ENCODE data around the gene NTRK2. TPM values are rescaled to one million over a fixed set of nuclear protein-coding genes. Genes with fewer than 3 reads are reported as not detected.

Gene NTRK2
- total RNA-seq, 1 experiment from 2014 or later = not detected

GRCh38 chr9:84703793-84704192 is 34.3 kb downstream of the NTRK2 start:
- ChIA-PET CTCF (no interaction called here), POLR2A (no interaction called here), RAD21 (ENCODE audit: low non-redundant PET in 1 of 2, low total read pairs in 2 of 2, uncharacterized antibody in 2 of 2, unreplicated experiment in 2 of 2) (no interaction called here)
- H3K4me1 ChIP-seq (ENCODE audit: control insufficient read depth in 1 of 2, insufficient read depth in 2 of 2, low read length in 2 of 2) = no peaks in the 10 kb centered on the region
- H3K79me2 ChIP-seq (ENCODE audit: insufficient read depth, low read length) = no peaks in the 10 kb centered on the region
- H3K36me3 ChIP-seq (ENCODE audit: control insufficient read depth in 1 of 2, insufficient read depth in 2 of 2, low read length in 2 of 2) = no peaks in the 10 kb centered on the region
- H3K9me3 ChIP-seq (ENCODE audit: control insufficient read depth in 1 of 2, insufficient read depth in 1 of 2, low read depth in 1 of 2, low read length in 2 of 2) = no peaks in the 10 kb centered on the region
- H3K9me2 ChIP-seq (ENCODE audit: insufficient read depth) = no peaks in the 10 kb centered on the region
- H3K4me2 ChIP-seq (ENCODE audit: low read length) = no peak overlapping the region
- no peak for TF ChIP-seq CTCF (IDR thresholded peaks at IDR 0.05 in 2 of 3, conservative IDR thresholded peaks at IDR 0.05 in 1 of 3; ENCODE audit: borderline replicate concordance in 1 of 3, insufficient read depth in 1 of 3, low read depth in 2 of 3, low read length in 2 of 3)
- TF ChIP-seq, protein P1, sequence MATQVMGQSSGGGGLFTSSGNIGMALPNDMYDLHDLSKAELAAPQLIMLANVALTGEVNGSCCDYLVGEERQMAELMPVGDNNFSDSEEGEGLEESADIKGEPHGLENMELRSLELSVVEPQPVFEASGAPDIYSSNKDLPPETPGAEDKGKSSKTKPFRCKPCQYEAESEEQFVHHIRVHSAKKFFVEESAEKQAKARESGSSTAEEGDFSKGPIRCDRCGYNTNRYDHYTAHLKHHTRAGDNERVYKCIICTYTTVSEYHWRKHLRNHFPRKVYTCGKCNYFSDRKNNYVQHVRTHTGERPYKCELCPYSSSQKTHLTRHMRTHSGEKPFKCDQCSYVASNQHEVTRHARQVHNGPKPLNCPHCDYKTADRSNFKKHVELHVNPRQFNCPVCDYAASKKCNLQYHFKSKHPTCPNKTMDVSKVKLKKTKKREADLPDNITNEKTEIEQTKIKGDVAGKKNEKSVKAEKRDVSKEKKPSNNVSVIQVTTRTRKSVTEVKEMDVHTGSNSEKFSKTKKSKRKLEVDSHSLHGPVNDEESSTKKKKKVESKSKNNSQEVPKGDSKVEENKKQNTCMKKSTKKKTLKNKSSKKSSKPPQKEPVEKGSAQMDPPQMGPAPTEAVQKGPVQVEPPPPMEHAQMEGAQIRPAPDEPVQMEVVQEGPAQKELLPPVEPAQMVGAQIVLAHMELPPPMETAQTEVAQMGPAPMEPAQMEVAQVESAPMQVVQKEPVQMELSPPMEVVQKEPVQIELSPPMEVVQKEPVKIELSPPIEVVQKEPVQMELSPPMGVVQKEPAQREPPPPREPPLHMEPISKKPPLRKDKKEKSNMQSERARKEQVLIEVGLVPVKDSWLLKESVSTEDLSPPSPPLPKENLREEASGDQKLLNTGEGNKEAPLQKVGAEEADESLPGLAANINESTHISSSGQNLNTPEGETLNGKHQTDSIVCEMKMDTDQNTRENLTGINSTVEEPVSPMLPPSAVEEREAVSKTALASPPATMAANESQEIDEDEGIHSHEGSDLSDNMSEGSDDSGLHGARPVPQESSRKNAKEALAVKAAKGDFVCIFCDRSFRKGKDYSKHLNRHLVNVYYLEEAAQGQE (IDR thresholded peaks at IDR 0.05; ENCODE audit: low read depth) = no peak
- no peak for TF ChIP-seq POLR2A (IDR thresholded peaks at IDR 0.05; ENCODE audit: borderline replicate concordance, extremely low read depth, insufficient read depth, insufficient read length)
- no peak for TF ChIP-seq POLR2AphosphoS5 (IDR thresholded peaks at IDR 0.05; ENCODE audit: low read depth, low read length)
- TF ChIP-seq EGR1 (IDR thresholded peaks at IDR 0.05; ENCODE audit: low read depth) = no peak
- no peak for TF ChIP-seq MAX (IDR thresholded peaks at IDR 0.05)
- TF ChIP-seq SIN3A (IDR thresholded peaks at IDR 0.05; ENCODE audit: low read depth) = no peak
- TF ChIP-seq FOSL1 (IDR thresholded peaks at IDR 0.05; ENCODE audit: low read depth) = no peak
- TF ChIP-seq ZFX (IDR thresholded peaks at IDR 0.05) = no peak
- H3K27ac ChIP-seq (ENCODE audit: low read depth, low read length) = no peak overlapping the region
- H3K4me3 ChIP-seq (replicated peaks in 1 of 2; ENCODE audit: low read depth in 1 of 2, low read length in 2 of 2) = no peak overlapping the region
- H3K9ac ChIP-seq (ENCODE audit: low read length) = no peak overlapping the region
- no peak for ATAC-seq
- no peaks in the 10 kb centered on the region for H3K27me3 ChIP-seq (ENCODE audit: insufficient read depth, low read length)
- no peak for DNase-seq (ENCODE audit: low read depth, low spot score)
- H4K20me1 ChIP-seq (ENCODE audit: insufficient read depth) = no peaks in the 10 kb centered on the region
- no TSS peak for BruUV-seq (replicated peaks)
- H2AFZ ChIP-seq (ENCODE audit: low read depth, low read length, poor library complexity, severe bottlenecking) = no peak overlapping the region
- intact Hi-C loops (cut with micrococcal nuclease) = no loop called here

All from HCT116 (cell line).